Measurements from ENCODE around the gene APOBEC3G.

The APOBEC3G gene

GRCh38 chr22:39091126-39092081, 14.3 kb downstream of the APOBEC3G start:
- no peak overlapping the region for H3K4me3 ChIP-seq (ENCODE audit: low read depth, low read length)
- TF ChIP-seq MYC (IDR thresholded peaks at IDR 0.05; ENCODE audit: low read depth, low read length) (no peak), CTCF (IDR thresholded peaks at IDR 0.05; ENCODE audit: low read depth, low read length) (no peak), POLR2A (IDR thresholded peaks at IDR 0.05; ENCODE audit: extremely low read depth, insufficient read length) (no peak), MAX (IDR thresholded peaks at IDR 0.05; ENCODE audit: low read depth, low read length) (no peak)
- DNase-seq (ENCODE audit: low read depth) = no peak

GRCh38 chr22:39092111-39092862, 15.2 kb downstream of the APOBEC3G start:
- TF ChIP-seq MAX (IDR thresholded peaks at IDR 0.05; ENCODE audit: low read depth, low read length) (no peak), MYC (IDR thresholded peaks at IDR 0.05; ENCODE audit: low read depth, low read length) (no peak), CTCF (IDR thresholded peaks at IDR 0.05; ENCODE audit: low read depth, low read length) (no peak), POLR2A (IDR thresholded peaks at IDR 0.05; ENCODE audit: extremely low read depth, insufficient read length) (no peak)
- no peak for DNase-seq (ENCODE audit: low read depth)

GRCh38 chr22:39094717-39095389, 17.8 kb downstream of the APOBEC3G start:
- no peak overlapping the region for H3K4me3 ChIP-seq (ENCODE audit: low read depth, low read length)
- TF ChIP-seq CTCF (IDR thresholded peaks at IDR 0.05; ENCODE audit: low read depth, low read length) (no peak), POLR2A (IDR thresholded peaks at IDR 0.05; ENCODE audit: extremely low read depth, insufficient read length) (no peak), MAX (IDR thresholded peaks at IDR 0.05; ENCODE audit: low read depth, low read length) (no peak), MYC (IDR thresholded peaks at IDR 0.05; ENCODE audit: low read depth, low read length) (no peak)
- DNase-seq (ENCODE audit: low read depth) = no peak

More at GRCh38 chr22:39092111-39092862, 15.2 kb downstream of the APOBEC3G start:
- H3K4me3 ChIP-seq (ENCODE audit: low read depth, low read length) = no peak overlapping the region

- no peak for DNase-seq (ENCODE audit: low read depth)
- TF ChIP-seq MYC (IDR thresholded peaks at IDR 0.05; ENCODE audit: low read depth, low read length) = no peak
- TF ChIP-seq POLR2A (IDR thresholded peaks at IDR 0.05; ENCODE audit: extremely low read depth, insufficient read length) = no peak
- no peak for TF ChIP-seq CTCF (IDR thresholded peaks at IDR 0.05; ENCODE audit: low read depth, low read length)
- TF ChIP-seq MAX (IDR thresholded peaks at IDR 0.05; ENCODE audit: low read depth, low read length) = no peak
- H3K4me3 ChIP-seq (ENCODE audit: low read depth, low read length) = no peak overlapping the region
Measured at GRCh38 chr22:39095971-39096370, 18.9 kb downstream of the APOBEC3G start.

Data from NB4 (cell line).